Suppressor macrophage treated with lipopolysaccharide for 4 hours (primary cell): ENCODE results near the gene CDC6.
A peak's percentile ranks its signal among the peaks of the same experiment; 100 is the strongest.

Experiments used
- DNase-seq: peaks from one replicate; pipeline ENCODE4 v3.0.0-alpha.2; 2020

CDC6 gene

DNA sequence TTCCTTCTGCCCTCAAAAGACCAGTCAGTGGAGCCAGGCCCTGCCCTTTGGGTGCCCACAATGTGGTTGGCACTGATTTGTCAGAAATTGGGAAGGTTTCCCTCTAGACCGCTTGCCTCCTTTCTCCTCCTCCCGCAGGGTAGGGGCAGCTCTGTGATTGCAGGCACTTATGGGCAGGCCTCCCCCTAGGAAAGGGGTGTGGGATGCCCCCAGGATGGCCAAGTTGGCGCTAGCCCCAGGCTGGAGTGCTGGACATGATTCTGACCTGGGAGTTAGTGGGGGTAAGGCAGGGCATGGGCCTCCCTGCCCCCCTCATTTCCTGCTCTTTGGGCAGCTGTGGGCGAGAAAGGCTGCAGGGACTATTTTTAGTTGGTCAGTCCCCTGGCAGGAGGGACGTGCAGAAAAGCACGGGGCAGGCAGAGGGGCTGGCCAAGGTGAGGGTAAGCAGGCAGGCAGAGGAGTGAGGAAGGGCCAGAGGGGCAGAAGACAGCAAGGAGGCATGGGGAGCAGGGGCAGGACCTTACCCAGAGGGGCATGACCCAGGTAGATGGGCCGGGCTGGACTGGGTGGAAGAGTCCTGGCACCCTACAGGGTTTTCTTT, 24.6 kb downstream of the CDC6 start:
- DNase-seq: peak; percentile 47

- DNase-seq: no peak
These were observed 25.4 kb downstream of the CDC6 start for GRCh38 chr17:40312893-40313667.

DNA sequence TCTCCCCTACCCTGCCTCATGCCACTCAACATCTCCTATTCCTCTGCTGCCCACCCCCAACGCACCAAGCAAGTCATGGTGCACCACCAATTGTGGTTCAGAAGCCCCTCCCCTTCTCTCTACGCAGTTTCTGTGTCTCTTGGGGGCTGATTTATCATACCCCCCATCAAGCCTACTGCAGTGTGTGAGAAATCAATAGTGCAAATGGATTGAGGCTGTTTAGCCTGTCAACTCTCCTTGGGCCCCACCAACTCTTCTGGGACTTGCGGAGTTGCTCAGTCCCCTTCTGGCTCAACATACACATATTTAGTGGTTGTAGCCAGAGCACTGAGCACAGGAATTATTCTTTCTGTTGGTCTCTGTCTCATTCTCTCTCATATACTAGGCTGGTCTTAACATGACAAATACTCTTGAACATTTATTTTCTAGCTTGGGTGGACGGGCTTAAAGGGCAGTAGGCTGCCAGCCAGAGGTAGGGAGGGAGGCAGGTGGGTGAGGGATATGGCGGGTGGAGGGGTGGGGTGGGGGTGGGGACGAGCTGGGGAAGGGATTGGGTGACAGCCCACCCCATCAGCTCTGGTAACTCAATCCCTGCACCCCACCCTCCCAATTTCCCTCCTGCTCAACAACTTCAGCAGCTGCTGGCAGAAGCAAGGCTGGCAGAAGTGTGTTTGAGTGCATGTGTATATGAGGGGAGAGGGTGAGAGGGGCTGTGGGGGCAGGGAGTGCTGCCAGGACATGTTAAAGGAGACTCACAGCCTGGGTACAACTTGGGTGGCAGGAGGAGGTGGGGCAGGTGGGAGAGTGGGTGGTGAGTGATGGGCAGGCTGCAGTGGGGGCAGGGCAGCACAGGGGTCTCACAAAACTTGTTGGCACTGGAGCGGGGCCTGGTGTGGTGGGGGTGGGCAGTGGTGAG, 26.2 kb downstream of the CDC6 start:
- DNase-seq: no peak

DNA sequence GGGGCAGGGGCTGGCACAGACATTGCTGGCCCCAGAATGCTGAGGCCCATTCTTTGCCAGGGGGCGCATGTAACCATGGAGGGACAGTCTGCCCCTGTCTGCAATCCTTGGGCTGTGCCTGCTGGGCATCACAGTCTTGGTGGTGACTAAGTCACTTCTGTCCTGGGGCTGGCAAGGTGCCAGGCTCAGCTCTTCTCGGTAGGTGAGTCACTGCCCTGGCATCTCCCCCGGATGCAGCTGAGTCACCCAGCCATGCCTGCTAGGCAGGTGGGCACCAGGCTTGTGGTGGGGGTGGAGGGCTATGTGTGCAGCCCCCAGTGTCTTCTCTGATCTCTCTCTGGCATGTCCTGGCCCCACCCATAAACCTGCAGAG, 26.9 kb downstream of the CDC6 start:
- DNase-seq: peak; percentile 96

GRCh38 chr17:40315206-40315605, 27.5 kb downstream of the CDC6 start:
- no peak for DNase-seq

GRCh38 chr17:40315678-40316570, 28.2 kb downstream of the CDC6 start:
- DNase-seq: no peak

GRCh38 chr17:40316571-40317344, 29.1 kb downstream of the CDC6 start:
- DNase-seq: no peak

DNA sequence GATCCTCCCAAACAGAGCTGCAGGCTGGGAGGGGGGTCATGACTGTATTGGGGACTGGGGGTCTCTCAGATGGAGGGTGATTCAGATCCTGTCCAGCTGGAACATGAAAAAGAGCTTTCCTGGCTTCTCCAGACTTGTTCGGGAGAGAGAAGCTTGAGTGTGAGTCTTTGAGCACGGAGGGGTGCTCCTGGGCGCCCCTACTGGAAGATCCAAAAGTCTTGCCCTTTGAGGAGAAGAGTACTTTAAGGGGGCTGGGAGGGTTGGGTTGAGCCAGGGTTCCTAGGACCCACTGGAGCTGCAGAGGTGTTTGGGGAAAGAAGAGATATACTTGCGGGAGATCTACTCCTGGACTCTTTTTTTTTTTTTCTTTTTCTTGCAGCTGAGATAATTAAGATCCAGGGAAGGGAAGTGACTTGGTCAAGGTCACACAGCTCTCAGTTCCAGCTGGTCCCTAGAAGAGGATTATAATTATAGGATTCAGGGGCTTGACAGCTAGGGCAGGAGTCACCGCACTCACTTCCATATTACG, 29.7 kb downstream of the CDC6 start:
- peak; percentile 62 for DNase-seq

- DNase-seq: peak; percentile 97
These were observed 30.5 kb downstream of the CDC6 start for GRCh38 chr17:40317880-40318829.

- no peak for DNase-seq
These were observed 31.2 kb downstream of the CDC6 start for GRCh38 chr17:40318830-40319391.

GRCh38 chr17:40319651-40320540, 32.2 kb downstream of the CDC6 start:
- DNase-seq: no peak

DNA sequence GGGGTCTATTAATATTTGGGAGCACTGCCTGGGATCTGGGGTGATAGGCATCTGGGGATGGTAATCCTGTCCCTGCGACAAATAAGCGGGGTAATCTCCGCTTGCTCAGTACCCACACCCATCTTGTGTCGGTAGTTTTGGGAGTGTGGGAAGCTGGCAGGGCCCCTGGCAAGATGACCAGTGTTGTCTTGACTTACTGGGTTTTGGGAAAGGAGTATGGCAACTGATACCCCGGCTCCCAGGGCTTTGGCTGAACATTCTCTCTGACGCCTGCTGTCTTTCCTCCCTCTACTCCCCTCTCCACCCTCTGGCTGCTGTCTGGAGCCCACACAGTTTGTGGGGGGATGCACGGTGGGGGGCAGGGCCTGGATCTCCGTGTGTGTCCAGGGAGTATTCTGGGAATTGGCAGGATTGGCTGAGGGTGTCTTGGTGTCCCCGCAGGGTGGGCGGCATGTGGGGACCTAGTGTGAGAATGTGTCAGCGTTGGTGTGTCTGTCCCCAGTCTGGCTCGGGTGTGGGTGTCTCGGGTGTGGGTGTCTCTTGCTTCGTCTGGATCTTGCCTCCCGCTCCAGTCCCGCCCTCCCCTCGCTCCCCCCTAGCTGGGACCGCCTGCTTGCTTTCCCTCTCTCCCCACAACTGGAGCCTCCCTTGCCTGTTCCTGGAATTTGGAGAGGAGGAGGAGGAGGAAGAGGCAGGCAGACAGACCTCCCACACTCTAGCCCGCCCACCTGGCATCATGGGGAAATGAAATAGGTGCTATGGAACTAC, 33.3 kb downstream of the CDC6 start:
- no peak for DNase-seq

DNA sequence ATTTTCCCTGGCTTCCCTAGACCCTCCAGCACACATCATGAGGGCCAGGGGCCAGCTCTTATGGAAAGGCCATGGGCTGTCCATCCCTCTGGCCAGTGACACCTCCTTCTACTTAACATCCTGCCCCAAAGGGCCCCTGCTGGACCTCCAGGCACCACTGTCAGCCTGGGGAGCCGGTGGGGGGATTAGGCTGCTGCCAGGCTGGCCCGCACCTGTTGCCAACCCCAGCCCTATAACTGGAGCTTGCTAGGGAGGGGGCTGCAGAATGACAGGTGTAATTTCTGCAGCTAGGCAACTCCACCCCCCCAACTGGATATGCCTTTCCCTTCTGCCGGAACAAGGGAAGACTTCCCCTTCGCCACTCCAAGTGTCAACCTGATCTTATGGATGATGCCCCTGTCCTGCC, 33.8 kb downstream of the CDC6 start:
- DNase-seq: no peak

DNA sequence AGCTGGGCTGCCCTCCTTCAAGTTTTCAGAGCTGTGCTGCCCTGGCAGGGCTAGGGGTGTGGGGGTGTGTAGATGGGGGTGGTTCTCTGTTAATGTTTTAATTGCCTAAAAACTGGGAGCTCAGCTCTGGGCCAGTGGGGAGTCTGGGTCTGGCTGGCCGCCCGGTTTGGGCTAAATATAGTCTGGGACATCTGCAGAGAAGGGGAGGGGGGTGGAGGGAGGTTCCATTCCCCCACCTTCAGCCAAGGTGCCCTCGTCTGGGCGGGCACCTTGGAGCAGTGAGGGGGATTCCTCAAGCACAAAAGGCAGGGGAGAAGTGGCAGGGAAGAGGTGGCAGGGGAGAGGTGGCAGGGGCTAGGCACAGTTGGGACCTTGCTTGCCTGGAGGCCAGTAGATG, 34.3 kb downstream of the CDC6 start:
- no peak for DNase-seq

DNA sequence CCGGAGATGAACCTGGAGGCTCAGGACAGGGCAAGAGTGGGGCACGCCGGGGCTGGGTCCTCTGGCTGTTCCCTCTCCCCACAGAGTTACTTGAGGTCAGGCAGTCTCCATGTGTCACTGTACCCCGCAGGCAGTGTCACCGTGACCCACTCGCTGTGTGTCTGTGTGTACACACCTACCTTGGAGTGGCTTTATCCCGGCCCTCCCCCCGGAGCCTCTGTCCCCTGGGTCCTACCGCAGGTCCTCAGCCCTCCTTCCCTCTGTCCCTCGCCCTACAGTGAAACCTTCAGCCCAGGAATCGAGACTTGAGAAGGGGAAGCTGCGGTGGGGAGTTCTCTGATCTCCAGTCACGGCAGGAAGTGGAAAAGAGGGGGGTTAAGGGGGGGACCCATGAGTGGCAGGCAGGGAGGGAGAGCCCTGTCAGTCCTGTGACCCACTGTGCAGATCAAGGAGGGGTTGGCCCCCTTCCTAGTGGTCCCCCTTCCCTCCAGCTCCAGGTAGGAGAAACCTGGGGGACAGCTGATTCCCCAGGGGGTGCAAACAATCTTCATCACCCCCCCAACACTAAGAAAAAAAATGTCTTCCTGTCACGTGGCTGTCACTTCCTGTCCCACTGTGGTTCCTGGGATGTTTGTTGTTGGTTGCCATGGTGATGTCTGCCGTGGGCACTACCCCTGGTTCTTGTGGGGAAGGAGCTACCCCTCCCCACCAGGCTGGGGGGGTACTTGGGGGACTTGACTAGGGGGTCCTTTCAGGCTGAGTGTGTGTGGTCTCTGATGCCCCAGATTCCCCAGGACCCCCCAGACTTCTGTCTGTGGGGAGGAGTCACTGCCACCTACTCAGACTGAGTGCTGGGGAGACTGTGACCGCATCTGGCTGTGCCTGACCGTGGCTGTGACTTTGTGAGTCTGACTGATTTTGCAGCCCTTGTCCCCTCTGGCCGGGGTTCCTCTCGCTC, 35.0 kb downstream of the CDC6 start:
- DNase-seq: peak; percentile 95
